ENCODE results near the gene KCTD18.

DNA sequence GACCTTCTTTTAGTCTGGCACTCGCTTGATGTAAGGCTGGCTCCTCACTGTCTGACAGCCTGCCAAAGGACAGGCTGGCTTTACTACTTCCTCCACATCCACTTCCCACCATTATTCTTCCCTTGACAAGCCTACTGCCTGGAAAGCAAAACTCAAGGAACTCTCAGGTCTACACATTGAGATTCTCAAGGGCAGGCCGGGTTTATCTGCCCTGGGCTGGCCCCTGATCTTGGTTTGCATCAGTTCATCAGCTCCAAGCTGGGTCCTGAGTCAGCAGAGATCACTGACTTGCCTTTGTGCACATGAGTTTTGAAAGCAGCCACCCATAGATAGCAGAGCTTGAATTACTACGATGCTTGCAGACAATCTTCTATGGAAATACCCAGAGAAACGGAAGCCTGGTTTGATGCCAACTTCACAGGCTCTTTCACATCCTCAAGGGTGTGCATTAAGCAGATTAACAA is 53.9 kb downstream of the KCTD18 start:
- TF ChIP-seq CTCF (IDR thresholded peaks at IDR 0.05; ENCODE audit: low read depth, low read length): no peak
- no peak for TF ChIP-seq POLR2A (IDR thresholded peaks at IDR 0.05; ENCODE audit: extremely low read depth, insufficient read length)
- TF ChIP-seq MAX (IDR thresholded peaks at IDR 0.05; ENCODE audit: low read depth, low read length): no peak

Measured in NB4 (cell line).